ENCODE results near the gene CHPT1.

DNA sequence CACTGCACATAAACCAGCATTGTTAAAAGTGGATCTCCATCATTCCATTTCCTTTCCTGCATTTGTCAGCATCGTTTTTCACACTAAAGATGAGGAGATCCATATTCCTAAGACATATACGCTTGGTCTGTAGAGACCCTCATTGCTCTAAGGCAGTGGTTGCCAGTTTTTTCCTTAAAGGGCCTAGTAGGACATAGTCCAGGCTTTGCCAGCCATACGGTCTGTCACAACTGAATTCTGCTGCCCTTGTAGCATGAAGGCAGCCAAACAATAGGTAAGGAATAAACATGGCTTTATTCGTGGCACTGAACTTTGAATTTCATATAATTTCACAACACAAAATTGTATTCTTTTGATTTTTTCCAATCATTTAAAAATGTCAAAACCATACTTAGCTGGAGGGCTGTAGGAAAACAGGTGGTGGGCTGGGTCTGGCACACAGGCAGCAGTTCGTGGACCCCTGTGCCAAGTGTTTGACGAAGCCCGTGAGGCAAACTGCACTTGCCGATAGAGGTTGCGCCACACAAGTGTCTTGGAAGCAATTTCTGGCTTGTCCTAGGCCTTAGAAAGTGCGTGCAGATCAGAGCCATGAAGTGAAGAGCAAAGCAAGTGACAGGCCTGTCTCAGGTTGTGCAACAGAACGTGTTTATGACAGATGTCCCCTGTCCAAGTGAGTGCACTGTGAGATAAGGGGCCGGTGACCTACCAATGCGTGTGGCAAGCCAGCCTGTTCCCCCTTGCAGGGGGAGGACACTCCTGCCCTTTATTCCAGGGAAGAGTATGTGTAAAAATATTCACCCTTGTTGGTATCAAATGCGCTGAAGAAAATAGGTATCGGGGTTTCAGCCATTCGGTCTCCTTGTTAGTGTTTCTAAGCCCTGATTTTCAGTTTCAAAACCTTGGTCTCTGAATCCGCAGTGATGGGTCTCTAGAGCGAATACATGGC lies 916 bp upstream of the CHPT1 start:
- TF ChIP-seq POLR2A (IDR thresholded peaks at IDR 0.05) (no peak), EP300 (IDR thresholded peaks at IDR 0.05) (no peak), POLR2AphosphoS5 (IDR thresholded peaks at IDR 0.05) (peak; percentile 35)
- TF ChIP-seq, protein P1, sequence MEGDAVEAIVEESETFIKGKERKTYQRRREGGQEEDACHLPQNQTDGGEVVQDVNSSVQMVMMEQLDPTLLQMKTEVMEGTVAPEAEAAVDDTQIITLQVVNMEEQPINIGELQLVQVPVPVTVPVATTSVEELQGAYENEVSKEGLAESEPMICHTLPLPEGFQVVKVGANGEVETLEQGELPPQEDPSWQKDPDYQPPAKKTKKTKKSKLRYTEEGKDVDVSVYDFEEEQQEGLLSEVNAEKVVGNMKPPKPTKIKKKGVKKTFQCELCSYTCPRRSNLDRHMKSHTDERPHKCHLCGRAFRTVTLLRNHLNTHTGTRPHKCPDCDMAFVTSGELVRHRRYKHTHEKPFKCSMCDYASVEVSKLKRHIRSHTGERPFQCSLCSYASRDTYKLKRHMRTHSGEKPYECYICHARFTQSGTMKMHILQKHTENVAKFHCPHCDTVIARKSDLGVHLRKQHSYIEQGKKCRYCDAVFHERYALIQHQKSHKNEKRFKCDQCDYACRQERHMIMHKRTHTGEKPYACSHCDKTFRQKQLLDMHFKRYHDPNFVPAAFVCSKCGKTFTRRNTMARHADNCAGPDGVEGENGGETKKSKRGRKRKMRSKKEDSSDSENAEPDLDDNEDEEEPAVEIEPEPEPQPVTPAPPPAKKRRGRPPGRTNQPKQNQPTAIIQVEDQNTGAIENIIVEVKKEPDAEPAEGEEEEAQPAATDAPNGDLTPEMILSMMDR (IDR thresholded peaks at IDR 0.05) = no peak

All from gastroesophageal sphincter (tissue), 3 donors.